Brain microvascular endothelial cell (primary cell): ENCODE measurements around the gene PGAP3.

Experiments used
- DNase-seq: peaks from one replicate; pipeline ENCODE4 v3.0.0-alpha.2; 2020
- H3K27ac ChIP-seq: fragments of 250-450 bp; sonication (Bioruptor Pico); 2 replicates; pipeline ENCODE4 v1.5.1; 2020; ENCODE audit warnings: mild to moderate bottlenecking, moderate library complexity
- H3K27me3 ChIP-seq: fragments of 250-450 bp; sonication (Bioruptor Pico); replicated peaks from 2 replicates; pipeline ENCODE4 v1.5.1; 2020; ENCODE audit warnings: mild to moderate bottlenecking
- H3K36me3 ChIP-seq: fragments of 250-450 bp; sonication (Bioruptor Pico); replicated peaks from 2 replicates; pipeline ENCODE4 v1.5.1; 2020; ENCODE audit warnings: mild to moderate bottlenecking
- H3K4me3 ChIP-seq: 2 replicates; pipeline ENCODE4 v1.5.1; 2011; ENCODE audit warnings: low read depth, mild to moderate bottlenecking, control low read depth, low read length, moderate library complexity
- in situ Hi-C: cut with HindIII; loops from 2 replicates; pipeline ENCODE4 v1.10.0; 2017; ENCODE audit warnings: low sequenced_read_pairs, low pct_ligation_motif_present
- TF ChIP-seq, protein P1 (sequence below): IDR thresholded peaks from 2 replicates; pipeline ENCODE4 v1.5.1; 2011; ENCODE audit warnings: low read depth, mild to moderate bottlenecking, moderate library complexity, low read length, control low read depth, inconsistent platforms; ENCODE audit errors: missing control alignments

PGAP3 gene

DNA sequence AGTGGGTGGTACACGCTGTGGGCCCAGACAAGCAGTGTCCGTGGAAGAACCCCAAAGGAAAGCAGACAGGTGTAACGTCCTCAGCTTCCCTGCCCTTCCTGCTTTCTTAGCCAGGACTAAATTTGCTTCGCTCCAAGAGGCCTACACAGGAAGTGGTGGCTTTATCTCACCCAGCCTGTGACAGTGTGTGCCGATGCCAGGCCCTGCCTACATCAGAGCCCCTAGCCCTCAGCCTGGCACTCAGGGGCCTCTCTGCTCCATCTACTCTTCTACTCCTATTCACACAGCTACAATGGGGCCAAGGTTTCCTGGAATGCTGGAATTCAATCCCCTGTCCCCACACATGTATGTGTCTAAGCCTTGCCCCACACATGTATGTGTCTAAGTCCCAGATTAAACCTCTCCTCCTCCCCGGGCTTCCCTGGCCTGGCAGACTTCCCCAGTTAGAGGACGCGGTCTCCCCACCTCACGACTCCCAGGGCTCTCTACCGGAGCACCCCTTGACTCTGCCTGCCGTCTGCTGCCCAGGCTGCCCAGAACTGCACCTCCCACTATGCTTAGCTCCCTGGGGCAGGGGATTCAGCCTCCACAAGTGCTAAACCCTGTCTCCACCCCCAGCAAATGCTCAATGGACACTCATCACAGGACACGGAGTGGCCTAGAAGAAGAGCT, 8.2 kb downstream of the PGAP3 start:
- no peak for DNase-seq
- no peaks in the 10 kb centered on the region for H3K36me3 ChIP-seq
- TF ChIP-seq, protein P1, sequence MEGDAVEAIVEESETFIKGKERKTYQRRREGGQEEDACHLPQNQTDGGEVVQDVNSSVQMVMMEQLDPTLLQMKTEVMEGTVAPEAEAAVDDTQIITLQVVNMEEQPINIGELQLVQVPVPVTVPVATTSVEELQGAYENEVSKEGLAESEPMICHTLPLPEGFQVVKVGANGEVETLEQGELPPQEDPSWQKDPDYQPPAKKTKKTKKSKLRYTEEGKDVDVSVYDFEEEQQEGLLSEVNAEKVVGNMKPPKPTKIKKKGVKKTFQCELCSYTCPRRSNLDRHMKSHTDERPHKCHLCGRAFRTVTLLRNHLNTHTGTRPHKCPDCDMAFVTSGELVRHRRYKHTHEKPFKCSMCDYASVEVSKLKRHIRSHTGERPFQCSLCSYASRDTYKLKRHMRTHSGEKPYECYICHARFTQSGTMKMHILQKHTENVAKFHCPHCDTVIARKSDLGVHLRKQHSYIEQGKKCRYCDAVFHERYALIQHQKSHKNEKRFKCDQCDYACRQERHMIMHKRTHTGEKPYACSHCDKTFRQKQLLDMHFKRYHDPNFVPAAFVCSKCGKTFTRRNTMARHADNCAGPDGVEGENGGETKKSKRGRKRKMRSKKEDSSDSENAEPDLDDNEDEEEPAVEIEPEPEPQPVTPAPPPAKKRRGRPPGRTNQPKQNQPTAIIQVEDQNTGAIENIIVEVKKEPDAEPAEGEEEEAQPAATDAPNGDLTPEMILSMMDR: no peak
- H3K4me3 ChIP-seq: no peak overlapping the region
- in situ Hi-C loops: no loop called here
- no peak overlapping the region for H3K27ac ChIP-seq
- H3K27me3 ChIP-seq: no peaks in the 10 kb centered on the region

DNA sequence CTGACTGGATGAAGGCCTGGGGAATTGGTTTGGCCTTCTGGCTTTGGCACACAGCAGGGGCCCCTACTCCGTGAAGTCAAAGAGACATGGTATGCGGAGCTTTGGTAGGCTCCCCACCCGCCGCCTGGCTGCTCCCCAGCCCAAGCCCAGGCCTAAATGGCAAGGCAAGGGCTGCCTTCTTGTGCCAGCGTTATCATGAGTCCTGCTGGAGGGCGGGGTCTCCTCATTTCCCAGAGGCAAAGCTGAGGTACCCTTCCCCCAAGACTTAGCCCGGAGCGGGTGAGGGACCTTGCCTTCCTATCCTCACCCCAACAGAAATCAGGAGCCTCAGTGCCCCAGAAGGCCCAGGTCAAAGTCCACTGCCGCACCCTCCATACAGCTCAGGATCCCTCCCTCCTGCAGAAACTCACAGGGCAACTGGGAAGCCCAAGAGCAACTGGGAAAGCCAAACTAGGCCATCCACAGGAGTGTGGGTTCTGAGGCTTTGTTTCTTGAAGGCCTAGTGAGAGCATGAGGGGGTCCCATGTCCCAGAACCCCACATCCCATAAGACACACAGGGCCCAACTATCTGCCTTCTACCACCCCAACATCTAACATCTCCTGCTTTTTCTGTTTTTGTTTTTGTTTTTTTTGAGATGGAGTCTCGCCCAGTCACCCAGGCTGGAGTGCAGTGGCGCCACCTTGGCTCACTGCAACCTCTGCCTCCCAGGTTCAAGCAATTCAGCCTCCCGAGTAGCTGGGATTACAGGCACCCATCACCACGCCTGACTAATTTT, 9.3 kb downstream of the PGAP3 start:
- TF ChIP-seq, protein P1: no peak
- H3K36me3 ChIP-seq: no peaks in the 10 kb centered on the region
- no peak overlapping the region for H3K4me3 ChIP-seq
- in situ Hi-C loops: no loop called here
- H3K27me3 ChIP-seq: no peaks in the 10 kb centered on the region
- no peak overlapping the region for H3K27ac ChIP-seq
- DNase-seq: no peak

DNA sequence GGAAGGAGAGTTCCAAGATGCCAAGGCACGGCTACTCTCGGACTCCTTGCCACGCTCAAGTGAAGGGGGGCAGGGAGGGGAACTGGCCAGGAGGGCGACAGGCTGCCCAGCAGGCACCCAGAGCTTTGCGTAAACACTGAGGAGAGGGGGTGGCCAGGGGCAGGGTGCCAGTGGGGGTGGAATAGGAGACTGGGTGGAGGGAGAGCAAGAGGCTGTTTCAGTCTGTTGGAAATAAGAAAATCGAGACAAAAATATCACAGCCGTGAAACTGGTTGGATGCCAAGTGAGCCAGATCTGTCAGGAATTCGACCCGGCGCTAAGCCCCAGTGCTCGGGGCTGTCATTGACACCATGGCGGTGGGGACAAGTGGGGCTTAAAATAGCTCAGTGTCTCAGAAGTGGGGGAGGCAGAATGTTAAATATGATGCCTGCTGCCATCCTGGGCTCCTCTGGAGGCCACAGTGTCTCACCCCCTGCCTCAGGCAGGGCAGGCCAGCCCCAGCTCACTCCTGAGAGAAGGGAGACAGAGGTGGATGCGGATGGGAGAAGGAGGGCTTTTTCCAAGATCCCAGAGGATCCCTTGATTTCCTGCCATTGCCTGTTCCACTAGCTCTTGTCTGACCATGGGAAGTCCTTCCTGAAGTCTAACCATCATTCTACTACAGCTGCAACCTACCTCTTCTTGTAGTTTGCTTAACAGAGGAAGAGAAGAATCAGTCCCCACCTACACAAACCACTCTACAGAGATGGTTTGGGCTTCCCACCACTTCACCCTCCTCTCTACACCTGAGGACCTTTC, 10.1 kb downstream of the PGAP3 start:
- TF ChIP-seq, protein P1: no peak
- DNase-seq: no peak
- Histone ChIP-seq H3K36me3 (no peaks in the 10 kb centered on the region), H3K4me3 (no peak overlapping the region), H3K27ac (no peak overlapping the region), H3K27me3 (no peaks in the 10 kb centered on the region)
- in situ Hi-C loops: no loop called here

DNA sequence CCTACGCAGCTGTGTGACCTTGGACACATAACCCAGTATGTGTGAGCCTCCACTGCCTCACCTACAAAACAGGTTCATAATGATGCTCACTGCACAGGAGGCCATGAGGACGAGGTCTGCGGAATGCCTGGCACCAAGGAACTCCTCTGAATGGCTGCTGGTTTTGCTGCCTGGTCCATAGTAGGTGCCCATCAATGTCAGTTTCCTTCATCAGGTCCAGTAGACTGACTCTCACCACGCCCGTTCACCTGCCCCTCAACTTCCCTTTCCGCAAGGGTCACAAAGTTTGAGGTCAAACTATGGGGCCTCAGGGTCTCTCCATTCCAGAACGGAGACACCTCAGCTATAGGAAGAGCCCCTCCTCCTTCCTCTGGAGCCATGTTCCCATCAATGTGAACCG, 10.8 kb downstream of the PGAP3 start:
- Histone ChIP-seq H3K27ac (no peak overlapping the region), H3K27me3 (no peaks in the 10 kb centered on the region), H3K36me3 (no peaks in the 10 kb centered on the region), H3K4me3 (no peak overlapping the region)
- in situ Hi-C loops: no loop called here
- TF ChIP-seq, protein P1: no peak
- no peak for DNase-seq

DNA sequence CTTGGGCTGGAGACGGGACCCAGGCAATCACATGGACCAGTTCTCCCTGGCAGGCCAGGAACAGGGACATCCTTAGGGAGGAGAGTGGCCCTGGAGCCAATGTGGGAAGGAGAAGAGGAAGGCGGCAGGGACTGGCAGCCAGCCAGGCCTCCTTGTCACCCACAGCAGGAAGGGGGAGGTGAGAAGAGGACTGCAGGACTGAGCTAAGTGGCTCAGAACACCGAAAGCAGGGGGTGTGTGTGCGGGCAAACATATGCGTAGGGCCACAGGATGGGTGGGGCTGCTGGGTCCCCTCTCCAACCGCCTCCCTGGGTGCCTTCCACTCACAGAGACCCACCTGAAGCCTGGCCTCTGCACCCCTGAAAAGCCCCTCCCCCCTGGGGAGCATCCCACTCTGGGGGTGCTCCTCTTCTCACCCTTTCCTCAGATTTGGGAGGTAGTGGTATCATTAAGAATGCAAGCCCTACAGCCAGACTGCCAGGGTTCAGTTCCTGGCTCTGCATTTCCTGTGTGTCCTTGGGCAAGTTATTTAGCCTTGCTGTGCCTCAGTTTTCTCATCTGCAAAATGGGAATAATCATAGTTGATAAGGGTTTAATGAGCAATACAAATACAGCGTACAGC, 11.5 kb downstream of the PGAP3 start:
- H3K27ac ChIP-seq: no peak overlapping the region
- in situ Hi-C loops: no loop called here
- TF ChIP-seq, protein P1: no peak

More for the DNA sequence above, 11.5 kb downstream of the PGAP3 start:
- H3K4me3 ChIP-seq: no peak overlapping the region
- H3K27me3 ChIP-seq: no peaks in the 10 kb centered on the region
- no peak for DNase-seq
- H3K36me3 ChIP-seq: no peaks in the 10 kb centered on the region
